Stromal cell of bone marrow (primary cell): ENCODE results near the gene TBPL1.
"Not testable (repeated sequence)": the region's sequence is repeated elsewhere in the genome, so short reads cannot be mapped to it uniquely, and the experiment has no call there.

ENCODE experiments used
- DNase-seq: peaks from one replicate; pipeline ENCODE4 v3.0.0-alpha.2; 2012; ENCODE audit warnings: low read depth

Gene TBPL1

GRCh38 chr6:133973109-133973971 is 20.3 kb downstream of the TBPL1 start:
- peak; percentile 46 for DNase-seq

GRCh38 chr6:133977983-133978895 is 25.2 kb downstream of the TBPL1 start:
- peak; percentile 71 for DNase-seq

- DNase-seq, result no peak
Observed at GRCh38 chr6:133978896-133979240, 25.8 kb downstream of the TBPL1 start.

GRCh38 chr6:133979269-133979963 is 26.4 kb downstream of the TBPL1 start:
- not testable (repeated sequence) for DNase-seq

- no peak for DNase-seq
Observed at GRCh38 chr6:133980168-133980567, 27.1 kb downstream of the TBPL1 start.

- DNase-seq, result no peak
Observed at GRCh38 chr6:133983099-133983939, 30.3 kb downstream of the TBPL1 start.

- no peak for DNase-seq
Observed at GRCh38 chr6:133985970-133986369, 32.9 kb downstream of the TBPL1 start.

GRCh38 chr6:133986942-133987341 is 33.9 kb downstream of the TBPL1 start:
- no peak for DNase-seq

GRCh38 chr6:133989525-133989924 is 36.5 kb downstream of the TBPL1 start:
- no peak for DNase-seq

- no peak for DNase-seq
Observed at GRCh38 chr6:133990321-133990720, 37.3 kb downstream of the TBPL1 start.

GRCh38 chr6:133991096-133991593 is 38.1 kb downstream of the TBPL1 start:
- DNase-seq, result peak; percentile 81

- no peak for DNase-seq
Observed at GRCh38 chr6:133992992-133993680, 40.1 kb downstream of the TBPL1 start.

GRCh38 chr6:133995296-133995695 is 42.3 kb downstream of the TBPL1 start:
- DNase-seq, result no peak

- no peak for DNase-seq
Observed at GRCh38 chr6:133995758-133996157, 42.7 kb downstream of the TBPL1 start.

GRCh38 chr6:133997267-133997666 is 44.2 kb downstream of the TBPL1 start:
- no peak for DNase-seq

GRCh38 chr6:133999305-133999704 is 46.3 kb downstream of the TBPL1 start:
- no peak for DNase-seq

- DNase-seq, result no peak
Observed at GRCh38 chr6:134000443-134000842, 47.4 kb downstream of the TBPL1 start.

- DNase-seq, result peak; percentile 58
Observed at GRCh38 chr6:134002821-134003220, 49.8 kb downstream of the TBPL1 start.

- DNase-seq, result no peak
Observed at GRCh38 chr6:134003542-134003951, 50.5 kb downstream of the TBPL1 start.

- no peak for DNase-seq
Observed at GRCh38 chr6:134004714-134005113, 51.7 kb downstream of the TBPL1 start.

GRCh38 chr6:134005800-134006199 is 52.8 kb downstream of the TBPL1 start:
- DNase-seq, result no peak
